ENCODE results near the gene KRTAP10-3.

DNA sequence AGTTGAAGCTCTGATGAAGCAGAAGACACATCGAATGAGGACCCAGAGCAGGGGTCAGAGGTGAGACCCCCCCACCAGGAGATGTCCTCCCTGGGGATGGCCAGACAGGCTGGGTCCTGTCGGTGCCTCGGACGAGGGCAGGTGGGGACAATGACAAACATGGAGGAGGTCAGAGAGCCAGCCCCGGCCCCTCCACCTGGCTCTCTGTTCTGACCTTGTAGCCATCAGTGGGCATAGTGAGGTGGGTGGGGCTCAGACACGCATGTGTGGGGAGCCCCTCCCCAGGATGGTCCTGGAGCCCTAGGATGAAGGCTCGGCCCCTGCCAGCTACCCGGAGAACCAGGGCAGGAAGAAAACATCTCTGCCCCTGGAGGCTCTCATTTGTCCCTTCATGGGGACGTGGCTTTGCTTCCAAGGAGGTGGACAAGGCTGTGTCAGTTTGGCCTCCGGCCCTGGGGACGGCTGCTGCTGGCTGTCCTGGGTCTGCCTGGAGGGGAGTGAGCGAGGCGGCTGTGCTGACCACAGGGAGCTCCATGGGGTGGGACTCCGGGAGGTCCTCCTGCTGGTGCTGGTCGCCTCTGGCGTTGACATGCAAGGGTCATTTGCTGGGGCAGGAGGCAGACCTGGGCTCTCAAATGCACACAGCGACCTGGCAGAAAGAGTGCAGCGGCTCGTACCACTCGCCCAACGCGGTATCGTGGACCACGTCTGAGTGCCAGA, 31.2 kb upstream of the KRTAP10-3 start:
- TF ChIP-seq CTCF (conservative IDR thresholded peaks at IDR 0.05; ENCODE audit: low read depth in 2 of 2) = no peak
- TF ChIP-seq POLR2AphosphoS5 (IDR thresholded peaks at IDR 0.05; ENCODE audit: low read depth) = no peak
- no peak for TF ChIP-seq EZH2phosphoT487 (IDR thresholded peaks at IDR 0.05; ENCODE audit: unreplicated experiment)
- TF ChIP-seq, protein P1, sequence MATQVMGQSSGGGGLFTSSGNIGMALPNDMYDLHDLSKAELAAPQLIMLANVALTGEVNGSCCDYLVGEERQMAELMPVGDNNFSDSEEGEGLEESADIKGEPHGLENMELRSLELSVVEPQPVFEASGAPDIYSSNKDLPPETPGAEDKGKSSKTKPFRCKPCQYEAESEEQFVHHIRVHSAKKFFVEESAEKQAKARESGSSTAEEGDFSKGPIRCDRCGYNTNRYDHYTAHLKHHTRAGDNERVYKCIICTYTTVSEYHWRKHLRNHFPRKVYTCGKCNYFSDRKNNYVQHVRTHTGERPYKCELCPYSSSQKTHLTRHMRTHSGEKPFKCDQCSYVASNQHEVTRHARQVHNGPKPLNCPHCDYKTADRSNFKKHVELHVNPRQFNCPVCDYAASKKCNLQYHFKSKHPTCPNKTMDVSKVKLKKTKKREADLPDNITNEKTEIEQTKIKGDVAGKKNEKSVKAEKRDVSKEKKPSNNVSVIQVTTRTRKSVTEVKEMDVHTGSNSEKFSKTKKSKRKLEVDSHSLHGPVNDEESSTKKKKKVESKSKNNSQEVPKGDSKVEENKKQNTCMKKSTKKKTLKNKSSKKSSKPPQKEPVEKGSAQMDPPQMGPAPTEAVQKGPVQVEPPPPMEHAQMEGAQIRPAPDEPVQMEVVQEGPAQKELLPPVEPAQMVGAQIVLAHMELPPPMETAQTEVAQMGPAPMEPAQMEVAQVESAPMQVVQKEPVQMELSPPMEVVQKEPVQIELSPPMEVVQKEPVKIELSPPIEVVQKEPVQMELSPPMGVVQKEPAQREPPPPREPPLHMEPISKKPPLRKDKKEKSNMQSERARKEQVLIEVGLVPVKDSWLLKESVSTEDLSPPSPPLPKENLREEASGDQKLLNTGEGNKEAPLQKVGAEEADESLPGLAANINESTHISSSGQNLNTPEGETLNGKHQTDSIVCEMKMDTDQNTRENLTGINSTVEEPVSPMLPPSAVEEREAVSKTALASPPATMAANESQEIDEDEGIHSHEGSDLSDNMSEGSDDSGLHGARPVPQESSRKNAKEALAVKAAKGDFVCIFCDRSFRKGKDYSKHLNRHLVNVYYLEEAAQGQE (IDR thresholded peaks at IDR 0.05; ENCODE audit: unreplicated experiment) = no peak
- TF ChIP-seq CREB1 (CRISPR knock-in tag; IDR thresholded peaks at IDR 0.05; ENCODE audit: low read depth) = no peak

Measured in GM23338 (cell line).